NCI-H2227 (cell line): Measurements from ENCODE around the gene GCN1.
A peak's percentile ranks its signal among the peaks of the same experiment; 100 is the strongest.

ENCODE experiments used
- DNase-seq: peaks from one replicate; lab custom pipeline; 2025; ENCODE audit not compliant: unreplicated experiment; lab: John Stamatoyannopoulos, UW

Gene GCN1

DNA sequence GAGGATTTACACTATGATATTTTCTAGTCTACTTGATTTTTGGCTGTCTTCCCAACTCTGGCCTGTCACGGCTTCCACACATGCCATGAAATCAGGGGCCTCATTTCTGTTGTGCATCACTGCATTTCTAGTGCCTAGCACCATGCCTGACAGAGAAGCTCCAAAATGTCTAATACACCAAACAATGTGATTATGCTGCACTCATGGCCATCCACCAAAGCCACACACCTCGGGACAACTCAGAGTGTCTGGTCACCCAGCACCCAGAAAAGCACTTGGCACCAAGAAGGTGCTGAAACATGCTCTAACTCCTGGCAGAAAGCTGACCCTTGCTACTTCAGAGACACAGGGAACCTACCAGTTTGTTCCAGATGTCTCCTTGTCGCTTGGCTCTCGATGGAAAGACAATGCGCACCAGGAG is 11.3 kb downstream of the GCN1 start:
- DNase-seq: no peak

GRCh38 chr12:120181991-120182631 is 12.4 kb downstream of the GCN1 start:
- DNase-seq: peak; percentile 29

GRCh38 chr12:120180975-120181374 is 13.5 kb downstream of the GCN1 start:
- no peak for DNase-seq

GRCh38 chr12:120175537-120175936 is 19.0 kb downstream of the GCN1 start:
- DNase-seq: no peak

- no peak for DNase-seq
These were observed 19.5 kb downstream of the GCN1 start for GRCh38 chr12:120175062-120175461.

DNA sequence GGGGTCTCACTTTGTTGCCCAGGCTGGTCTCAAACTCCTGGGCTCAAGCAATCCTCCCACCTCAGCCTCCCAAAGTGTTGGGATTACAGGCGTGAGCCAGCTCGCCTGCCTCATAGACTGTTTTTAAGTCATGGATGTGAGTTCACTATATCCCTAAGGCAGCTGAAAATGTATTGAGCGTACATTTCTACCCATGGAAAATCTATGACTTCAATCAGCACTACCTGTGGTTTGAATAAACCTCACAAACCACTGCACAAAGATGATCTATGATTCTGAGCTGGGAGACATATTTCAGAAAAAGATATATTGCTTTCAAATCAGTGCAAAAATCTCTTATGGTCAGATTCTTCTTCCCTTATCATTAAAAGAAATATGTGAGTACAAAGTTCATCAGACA is 22.5 kb downstream of the GCN1 start:
- no peak for DNase-seq

DNA sequence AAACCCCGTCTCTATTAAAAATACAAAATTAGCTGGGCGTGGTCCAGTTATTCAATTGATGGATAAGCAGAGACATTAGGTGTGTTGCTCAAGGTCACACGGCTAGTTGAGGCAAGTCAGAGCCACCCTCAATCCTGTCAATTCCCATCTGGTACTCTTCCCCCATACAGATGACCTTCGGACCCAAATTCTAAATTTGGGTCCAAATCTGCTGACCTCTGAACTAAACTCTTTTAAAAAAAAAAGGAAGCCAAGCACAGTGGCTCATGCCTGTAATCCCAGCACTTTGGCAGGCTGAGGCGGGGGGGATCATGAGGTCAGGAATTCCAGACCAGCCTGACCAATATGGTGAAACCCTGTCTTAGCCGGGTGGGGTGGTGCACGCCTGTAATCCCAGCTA is 23.9 kb downstream of the GCN1 start:
- DNase-seq: no peak

DNA sequence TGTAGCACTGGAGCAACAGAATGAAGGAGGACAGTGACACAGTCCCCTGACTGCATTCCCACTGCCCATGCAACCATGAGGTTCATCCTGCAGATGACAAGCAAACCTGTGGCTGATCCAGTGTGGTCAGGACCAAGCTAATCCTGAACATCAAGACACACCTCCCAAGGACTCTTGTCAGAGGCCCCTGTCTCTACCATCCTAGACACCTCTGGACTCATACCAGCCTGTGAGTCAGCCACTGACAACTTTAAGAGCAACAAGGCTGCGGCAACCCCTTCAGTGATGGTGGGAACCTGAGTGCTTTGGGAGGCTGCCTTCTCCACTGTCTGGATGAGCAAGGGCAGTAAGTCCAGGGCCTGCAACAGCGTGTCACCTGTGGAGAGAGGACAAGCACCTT is 24.6 kb downstream of the GCN1 start:
- no peak for DNase-seq

DNA sequence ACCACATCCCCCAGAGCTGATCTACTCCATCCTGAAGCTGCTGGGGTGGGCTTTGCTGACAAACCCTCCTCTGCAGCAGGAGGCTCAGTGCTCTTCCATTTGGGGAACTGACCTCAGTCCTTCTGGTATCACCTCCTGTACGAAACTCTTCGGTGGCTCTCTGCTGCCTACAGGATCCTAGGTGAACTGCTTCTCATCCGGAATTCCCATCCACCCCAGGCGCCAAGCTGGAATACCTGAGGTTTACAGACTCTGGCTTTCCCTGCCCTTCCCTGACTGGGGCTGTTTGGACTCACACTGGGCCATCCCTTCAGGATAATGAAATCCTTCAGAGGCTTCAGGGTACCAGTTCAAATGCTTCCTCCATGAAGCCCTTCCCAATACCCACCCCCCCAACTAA is 26.2 kb downstream of the GCN1 start:
- DNase-seq: peak; percentile 50

- DNase-seq: peak; percentile 86
These were observed 26.9 kb downstream of the GCN1 start for GRCh38 chr12:120167529-120168095.

DNA sequence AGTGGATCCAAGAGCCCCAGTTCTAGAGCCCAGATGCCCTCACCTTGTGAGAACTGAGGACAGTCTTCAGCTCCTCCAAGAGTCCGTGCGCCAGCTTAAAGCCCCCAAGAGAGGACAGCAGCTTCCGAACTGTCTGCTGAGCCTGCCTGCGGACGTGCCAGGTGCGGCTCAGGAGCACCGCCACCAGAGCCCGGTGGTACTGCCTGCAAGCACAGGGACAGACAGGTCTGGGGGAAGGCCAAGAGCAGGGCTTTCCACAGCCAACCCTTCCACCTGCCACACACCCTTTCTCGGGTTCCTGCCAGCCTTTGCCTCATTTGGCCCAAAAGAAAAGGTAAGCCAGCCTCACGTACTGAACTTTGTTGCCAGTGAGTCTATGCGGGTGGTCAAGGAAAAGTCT is 30.2 kb downstream of the GCN1 start:
- no peak for DNase-seq

DNA sequence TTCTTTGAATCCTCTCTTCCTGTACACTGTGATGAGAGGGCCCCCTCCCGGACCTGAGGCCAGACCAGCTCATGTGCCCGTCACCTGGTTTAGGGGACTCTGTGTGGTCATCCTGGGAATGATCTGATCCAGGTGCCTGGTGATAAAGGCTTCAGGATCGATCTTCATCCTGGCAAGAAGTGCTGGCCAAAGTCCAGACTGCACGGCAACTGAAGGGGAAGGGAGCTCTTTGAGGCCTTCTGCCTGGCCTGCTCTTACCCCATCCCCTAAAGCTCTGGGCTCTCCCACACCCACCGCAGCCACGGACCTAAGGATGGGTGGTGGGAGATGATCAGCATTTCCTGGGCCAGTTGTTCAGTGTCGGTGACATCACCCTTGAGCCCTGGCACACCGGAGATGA is 31.8 kb downstream of the GCN1 start:
- DNase-seq: no peak

- no peak for DNase-seq
These were observed 32.7 kb downstream of the GCN1 start for GRCh38 chr12:120161852-120162251.

DNA sequence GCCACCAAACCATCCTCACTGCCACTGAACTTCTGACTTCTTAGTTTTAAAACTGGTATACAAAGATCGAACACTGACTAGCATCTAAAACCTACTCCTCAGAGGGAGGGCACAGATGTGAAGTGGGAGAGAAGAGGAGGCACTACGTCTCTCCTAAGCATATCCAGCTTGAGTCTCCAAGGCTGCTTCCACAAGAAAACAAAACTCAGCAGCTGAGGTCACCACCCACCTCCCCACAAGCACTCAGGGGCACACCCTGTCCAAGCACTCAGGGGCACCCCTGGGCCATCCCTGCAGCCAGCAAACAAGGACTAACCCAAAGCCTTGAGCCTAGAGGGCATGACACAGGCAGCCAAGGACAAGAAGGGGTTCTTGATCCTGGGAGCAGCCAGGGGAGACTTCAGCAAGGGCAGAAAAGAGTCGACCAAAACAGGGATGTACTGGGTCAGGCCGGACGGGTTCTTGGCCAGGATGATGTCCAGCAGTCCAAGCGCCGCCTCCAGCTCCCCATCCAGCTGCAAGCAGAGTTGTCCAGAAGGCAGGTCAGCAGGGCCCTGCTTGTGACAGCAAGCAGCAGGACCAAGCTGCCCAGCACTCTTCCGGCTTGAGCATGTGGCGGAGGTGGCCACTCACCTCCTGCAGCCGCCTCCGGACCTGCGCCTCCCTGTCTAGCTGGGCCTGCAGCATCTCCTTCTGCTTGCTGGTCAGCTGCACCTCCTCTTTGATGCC is 34.8 kb downstream of the GCN1 start:
- DNase-seq: no peak

GRCh38 chr12:120158351-120158750 is 36.2 kb downstream of the GCN1 start:
- DNase-seq: no peak

DNA sequence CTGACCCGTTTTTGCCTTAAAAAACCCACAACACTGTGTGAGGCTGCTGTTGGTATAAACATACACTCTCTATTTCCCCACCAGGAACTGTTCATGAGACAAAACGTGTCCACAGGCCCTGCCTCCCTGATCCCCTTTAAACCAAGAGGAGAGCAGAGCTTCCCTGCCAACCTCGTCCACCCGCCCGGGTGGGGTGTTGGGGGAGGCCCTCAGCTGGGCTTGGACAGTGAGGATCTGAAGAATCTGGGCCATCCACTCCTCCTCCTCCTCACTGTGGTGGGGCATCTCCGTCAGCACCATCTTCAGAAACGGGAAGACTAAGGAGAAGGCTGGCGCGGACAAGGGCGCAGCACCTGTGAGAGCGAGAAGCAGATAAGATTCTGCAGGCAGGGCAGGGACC is 36.8 kb downstream of the GCN1 start:
- DNase-seq: no peak

DNA sequence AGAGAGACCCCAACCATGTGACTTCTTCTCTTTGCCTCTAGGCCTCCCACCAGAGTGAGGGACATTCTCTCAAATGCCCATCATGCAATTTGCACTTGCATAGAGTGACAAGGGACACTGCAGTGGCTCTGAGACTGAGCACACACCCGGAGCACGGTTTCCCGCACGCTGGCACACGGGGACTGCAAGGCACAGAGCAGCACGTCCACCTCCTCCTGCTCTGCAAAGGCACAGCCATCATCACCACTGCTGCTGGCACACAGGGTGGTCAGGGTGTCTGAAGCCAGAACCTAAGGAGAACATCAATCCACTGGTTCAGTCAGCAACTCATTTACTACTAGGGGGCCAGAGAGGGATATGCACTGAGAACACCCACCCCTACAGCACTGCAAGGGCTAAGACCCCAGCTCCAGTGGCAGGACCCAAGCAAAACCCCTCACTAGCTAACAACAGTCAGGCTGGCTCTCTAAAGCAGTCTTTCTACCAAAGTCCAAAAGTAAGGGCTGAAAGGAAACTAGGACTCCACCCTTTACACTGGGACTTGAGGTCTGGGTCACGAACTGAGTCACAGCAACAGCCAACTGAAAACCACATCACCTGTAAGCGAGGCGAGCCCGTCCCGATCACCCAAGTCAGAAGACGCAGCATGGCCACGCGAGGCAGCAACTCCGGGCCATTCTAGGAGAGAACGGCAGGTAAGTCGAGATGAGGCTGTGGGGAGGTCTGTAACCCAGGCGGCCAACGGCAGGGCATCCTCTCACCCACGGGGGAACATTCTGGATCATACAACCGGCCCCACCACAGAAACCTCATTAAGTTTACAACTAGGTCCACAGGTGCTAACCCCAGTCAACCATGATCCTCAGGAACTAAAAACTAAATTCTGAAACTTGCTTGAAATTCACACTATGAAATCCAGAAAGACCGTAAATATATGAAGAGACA is 37.9 kb downstream of the GCN1 start:
- no peak for DNase-seq

GRCh38 chr12:120155072-120155471 is 39.4 kb downstream of the GCN1 start:
- no peak for DNase-seq

GRCh38 chr12:120150919-120151525 is 43.5 kb downstream of the GCN1 start:
- DNase-seq: no peak

- DNase-seq: no peak
These were observed 46.5 kb downstream of the GCN1 start for GRCh38 chr12:120148011-120148410.

- no peak for DNase-seq
These were observed 49.4 kb downstream of the GCN1 start for GRCh38 chr12:120145164-120145563.
